Smooth muscle cell (in vitro differentiated cells): ENCODE measurements around the gene N4BP2L1. TPM values are rescaled to one million over a fixed set of nuclear protein-coding genes. Genes with fewer than 3 reads are reported as not detected.

Experiments
- DNase-seq: peaks from one replicate; lab custom pipeline; 2025; ENCODE audit not compliant: unreplicated experiment; lab: John Stamatoyannopoulos, UW
- H2AFZ ChIP-seq: fragments of 200-600 bp; sonication (generic); 2 replicates; pipeline ENCODE4 v1.6.0; 2016; ENCODE audit warnings: antibody characterized with exemption, low read depth, mild to moderate bottlenecking
- H3F3A ChIP-seq: fragments of 200-600 bp; sonication (generic); 2 replicates; pipeline ENCODE4 v1.6.0; 2017; ENCODE audit warnings: antibody characterized with exemption, low read depth
- H3K27ac ChIP-seq: fragments of 200-600 bp; sonication (generic); 2 replicates; pipeline ENCODE4 v1.5.1; 2016; ENCODE audit warnings: low read depth, mild to moderate bottlenecking
- H3K27me3 ChIP-seq: fragments of 200-600 bp; sonication (generic); 2 replicates; pipeline ENCODE4 v1.6.1; 2016; ENCODE audit warnings: low read depth, mild to moderate bottlenecking
- H3K36me3 ChIP-seq: fragments of 200-600 bp; sonication (generic); 2 replicates; pipeline ENCODE4 v1.5.1; 2016; ENCODE audit warnings: low read depth
- H3K4me1 ChIP-seq: fragments of 200-600 bp; sonication (generic); 2 replicates; pipeline ENCODE4 v1.5.1; 2016; ENCODE audit warnings: low read depth
- H3K4me2 ChIP-seq: fragments of 200-600 bp; sonication (generic); 2 replicates; pipeline ENCODE4 v1.6.0; 2016; ENCODE audit warnings: mild to moderate bottlenecking
- H3K4me3 ChIP-seq: fragments of 200-600 bp; sonication (generic); 2 replicates; pipeline ENCODE4 v1.5.1; 2016; ENCODE audit warnings: mild to moderate bottlenecking
- H3K79me2 ChIP-seq: fragments of 200-600 bp; sonication (generic); 2 replicates; pipeline ENCODE4 v1.6.0; 2016; ENCODE audit warnings: low read depth, mild to moderate bottlenecking
- H3K9ac ChIP-seq: fragments of 200-600 bp; sonication (generic); 2 replicates; pipeline ENCODE4 v1.6.0; 2016; ENCODE audit warnings: low read depth
- H3K9me3 ChIP-seq: fragments of 200-600 bp; sonication (generic); replicated peaks from 2 replicates; pipeline ENCODE4 v1.5.1; 2016; ENCODE audit warnings: low read depth
- H4K20me1 ChIP-seq: fragments of 200-600 bp; sonication (generic); 2 replicates; pipeline ENCODE4 v1.6.0; 2016; ENCODE audit warnings: low read depth
- CTCF ChIP-seq: fragments of 200-600 bp; sonication (generic); IDR thresholded peaks from 2 replicates; pipeline ENCODE4 v1.5.1; 2017; ENCODE audit warnings: borderline replicate concordance, mild to moderate bottlenecking, antibody characterized with exemption; ENCODE audit not compliant: insufficient read depth, poor library complexity, severe bottlenecking
- WGBS: methylation state at CpG from one replicate; pipeline ENCODE4 v1.1.7; 2016; ENCODE audit warnings: low lambda C conversion rate; 5-methylcytosine and 5-hydroxymethylcytosine counted together
- polyA plus RNA-seq: library from polyadenylated mRNA; unstranded; fragments of >200 nt; fragmentation: Nextera tagmentation; extraction: Ambion mirVana; gene quantifications from 2 replicates; pipeline ENCODE4 v1.2.1, GENCODE V29; 2016
- total RNA-seq: library from RNA; depleted of rRNA; stranded (reverse); fragments of >200 nt; gene quantifications from 2 replicates; pipeline ENCODE4 v1.2.3, GENCODE V29; 2014

Gene N4BP2L1
- total and polyA plus RNA-seq, 2 experiments from 2014 or later = 0.64 to 0.99 TPM

GRCh38 chr13:32403108-32403507, 24.8 kb downstream of the N4BP2L1 start:
- Histone ChIP-seq H3K36me3 (no peaks in the 10 kb centered on the region), H3K4me2 (no peak overlapping the region), H3K9me3 (no peaks in the 10 kb centered on the region), H3K4me1 (no peaks in the 10 kb centered on the region), H3K27me3 (no peaks in the 10 kb centered on the region), H3F3A (no peaks in the 10 kb centered on the region), H3K9ac (no peak overlapping the region), H2AFZ (no peak overlapping the region), H3K4me3 (no peak overlapping the region), H4K20me1 (no peaks in the 10 kb centered on the region), H3K27ac (no peak overlapping the region), H3K79me2 (no peaks in the 10 kb centered on the region)
- no peak for TF ChIP-seq CTCF
- no peak for DNase-seq
- 95% methylated on average over 4 of the region's 4 CpGs for WGBS

- Histone ChIP-seq H3K36me3 (no peaks in the 10 kb centered on the region), H3K4me1 (no peaks in the 10 kb centered on the region), H3K79me2 (no peaks in the 10 kb centered on the region), H3K27ac (no peak overlapping the region), H3K4me3 (no peak overlapping the region), H3K9me3 (no peaks in the 10 kb centered on the region), H3K27me3 (no peaks in the 10 kb centered on the region), H4K20me1 (no peaks in the 10 kb centered on the region), H3K4me2 (no peak overlapping the region), H3F3A (no peaks in the 10 kb centered on the region), H2AFZ (no peak overlapping the region), H3K9ac (no peak overlapping the region)
- DNase-seq = no peak
- no peak for TF ChIP-seq CTCF
- WGBS = 73% methylated on average over 4 of the region's 4 CpGs
Measured at GRCh38 chr13:32391101-32391619, 36.8 kb downstream of the N4BP2L1 start.

GRCh38 chr13:32390484-32390883, 37.4 kb downstream of the N4BP2L1 start:
- Histone ChIP-seq H3F3A (no peaks in the 10 kb centered on the region), H3K4me2 (no peak overlapping the region), H4K20me1 (no peaks in the 10 kb centered on the region), H3K27ac (no peak overlapping the region), H2AFZ (no peak overlapping the region), H3K36me3 (no peaks in the 10 kb centered on the region), H3K4me3 (no peak overlapping the region), H3K9ac (no peak overlapping the region), H3K4me1 (no peaks in the 10 kb centered on the region), H3K79me2 (no peaks in the 10 kb centered on the region), H3K27me3 (no peaks in the 10 kb centered on the region), H3K9me3 (no peaks in the 10 kb centered on the region)
- TF ChIP-seq CTCF = no peak
- WGBS = 85% methylated on average over 1 of the region's 1 CpG
- DNase-seq = no peak

GRCh38 chr13:32390048-32390447, 37.9 kb downstream of the N4BP2L1 start:
- no peak overlapping the region for H2AFZ ChIP-seq
- H3K9ac ChIP-seq = no peak overlapping the region
- no peaks in the 10 kb centered on the region for H3K79me2 ChIP-seq

More at GRCh38 chr13:32390048-32390447, 37.9 kb downstream of the N4BP2L1 start:
- 75% methylated on average over 4 of the region's 4 CpGs for WGBS
- no peak for TF ChIP-seq CTCF
- no peak overlapping the region for H3K4me3 ChIP-seq
- H3K4me1 ChIP-seq = no peaks in the 10 kb centered on the region
- no peak for DNase-seq
- no peaks in the 10 kb centered on the region for H3K27me3 ChIP-seq
- no peaks in the 10 kb centered on the region for H4K20me1 ChIP-seq
- H3K27ac ChIP-seq = no peak overlapping the region
- H3K4me2 ChIP-seq = no peak overlapping the region
- H3K9me3 ChIP-seq = no peaks in the 10 kb centered on the region
- H3K36me3 ChIP-seq = no peaks in the 10 kb centered on the region
- H3F3A ChIP-seq = no peaks in the 10 kb centered on the region
